NCI-H2196 treated with DMSO at 0.1 percent for 48 hours (cell line): ENCODE measurements around the gene NFKBIZ.

Experiments used
- DNase-seq: peaks from one replicate; lab custom pipeline; 2025; ENCODE audit not compliant: unreplicated experiment; lab: John Stamatoyannopoulos, UW

NFKBIZ gene

DNA sequence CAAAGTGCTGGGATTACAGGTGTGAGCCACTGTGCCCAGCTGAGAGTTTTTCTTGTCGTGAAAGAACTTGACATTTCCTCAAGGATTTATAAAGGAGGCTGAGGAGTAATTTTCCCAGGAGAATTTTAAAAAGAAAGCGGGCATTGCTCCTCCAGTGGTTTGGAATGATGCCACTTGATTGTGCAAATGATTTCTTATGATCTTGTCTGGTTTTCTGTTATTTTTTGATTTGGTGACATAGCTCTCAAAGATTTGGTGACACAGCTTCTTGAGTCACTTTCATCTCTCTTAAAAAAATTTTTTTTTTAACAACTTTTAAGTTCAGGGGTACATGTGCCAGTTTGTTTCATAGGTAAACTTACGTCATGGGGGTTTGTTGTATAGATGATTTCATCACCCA, 24.6 kb upstream of the NFKBIZ start:
- no peak for DNase-seq

DNA sequence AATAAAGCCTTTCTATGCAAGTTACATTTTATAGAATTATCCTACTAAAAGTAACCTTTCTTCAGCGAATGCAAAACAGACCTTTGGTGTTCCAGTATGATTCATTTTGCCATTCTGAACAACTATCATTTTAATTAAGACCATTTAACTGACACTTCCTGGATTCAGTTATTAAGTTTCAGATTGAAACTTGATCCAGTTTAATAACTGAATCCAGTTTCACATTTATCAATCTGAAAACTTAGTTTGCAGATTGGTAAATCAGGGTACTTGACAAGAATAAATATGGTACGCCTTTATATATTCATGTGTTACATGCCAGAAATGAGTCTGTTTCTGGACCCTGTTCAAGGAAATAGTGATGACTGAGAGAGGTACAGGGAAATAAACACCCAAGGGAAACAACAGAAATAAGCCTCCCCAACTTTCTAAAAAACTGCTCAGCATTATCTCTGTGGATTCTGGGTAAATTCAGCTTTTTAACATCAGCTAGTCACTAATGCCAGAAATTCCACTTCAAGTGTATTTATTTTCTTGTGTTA, 23.3 kb upstream of the NFKBIZ start:
- no peak for DNase-seq

DNA sequence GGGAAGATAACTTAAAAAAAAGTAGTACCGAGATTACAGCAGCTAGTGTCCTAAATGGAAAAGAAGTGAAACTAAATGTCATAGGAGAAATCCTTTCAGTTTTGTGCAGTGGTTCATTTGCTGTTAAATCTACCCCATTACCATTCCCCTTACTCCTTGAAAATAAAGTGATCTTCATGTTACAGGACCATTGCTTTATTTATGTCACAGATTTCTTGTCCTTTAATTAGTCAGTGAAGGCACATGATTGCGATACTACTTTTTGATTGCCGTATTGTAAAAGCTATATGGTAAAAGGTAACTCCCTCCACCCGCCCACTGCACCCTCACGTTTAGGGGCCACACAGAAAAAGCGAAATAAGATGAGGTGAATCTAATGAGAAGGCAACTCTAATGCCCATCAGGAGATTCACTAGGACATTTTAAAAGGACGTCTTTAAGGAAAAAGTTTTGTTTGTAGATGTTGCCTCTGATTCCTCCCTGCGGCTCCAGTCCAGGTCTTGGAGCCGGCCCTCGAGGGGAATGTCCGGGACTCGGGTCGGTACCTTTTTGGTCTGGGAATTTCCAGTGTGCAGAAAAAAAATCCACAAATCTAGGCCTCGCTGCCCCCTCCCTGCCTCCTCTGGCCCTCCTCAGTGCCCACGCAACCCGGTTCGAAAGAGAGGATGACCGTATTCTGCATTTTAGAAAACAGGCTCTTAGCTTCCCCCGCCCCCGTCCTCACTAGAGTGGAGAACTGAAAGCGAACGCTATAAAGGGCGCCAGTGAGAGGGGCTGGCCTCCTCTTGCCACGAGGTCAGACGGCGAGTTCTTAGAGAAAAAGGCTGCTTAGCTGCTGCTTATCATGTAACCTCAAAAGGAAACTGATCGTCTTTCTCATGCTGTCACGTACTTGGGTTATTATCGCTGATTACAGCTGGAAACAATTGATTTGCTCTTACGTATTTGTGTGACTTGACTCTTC, 21.8 kb upstream of the NFKBIZ start:
- peak; percentile 50 for DNase-seq

DNA sequence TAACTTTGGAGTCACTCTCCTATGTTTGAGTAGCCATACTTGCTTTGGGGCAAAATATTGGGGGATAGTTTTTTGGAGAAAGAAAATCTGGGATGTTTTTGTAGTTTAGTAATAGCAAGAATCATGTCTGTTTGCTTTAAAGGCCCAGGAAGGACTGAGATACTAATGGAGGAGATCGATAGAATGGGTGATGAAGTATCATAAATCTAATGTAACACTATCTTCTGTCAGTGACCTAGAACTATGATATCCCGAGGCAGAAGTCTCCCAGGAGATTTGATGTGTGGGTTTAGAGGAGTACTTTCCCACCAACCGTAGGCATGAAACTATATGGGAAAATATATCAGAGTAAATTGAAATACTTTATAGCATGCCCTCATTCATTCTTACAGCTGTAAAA, 21.0 kb upstream of the NFKBIZ start:
- no peak for DNase-seq

DNA sequence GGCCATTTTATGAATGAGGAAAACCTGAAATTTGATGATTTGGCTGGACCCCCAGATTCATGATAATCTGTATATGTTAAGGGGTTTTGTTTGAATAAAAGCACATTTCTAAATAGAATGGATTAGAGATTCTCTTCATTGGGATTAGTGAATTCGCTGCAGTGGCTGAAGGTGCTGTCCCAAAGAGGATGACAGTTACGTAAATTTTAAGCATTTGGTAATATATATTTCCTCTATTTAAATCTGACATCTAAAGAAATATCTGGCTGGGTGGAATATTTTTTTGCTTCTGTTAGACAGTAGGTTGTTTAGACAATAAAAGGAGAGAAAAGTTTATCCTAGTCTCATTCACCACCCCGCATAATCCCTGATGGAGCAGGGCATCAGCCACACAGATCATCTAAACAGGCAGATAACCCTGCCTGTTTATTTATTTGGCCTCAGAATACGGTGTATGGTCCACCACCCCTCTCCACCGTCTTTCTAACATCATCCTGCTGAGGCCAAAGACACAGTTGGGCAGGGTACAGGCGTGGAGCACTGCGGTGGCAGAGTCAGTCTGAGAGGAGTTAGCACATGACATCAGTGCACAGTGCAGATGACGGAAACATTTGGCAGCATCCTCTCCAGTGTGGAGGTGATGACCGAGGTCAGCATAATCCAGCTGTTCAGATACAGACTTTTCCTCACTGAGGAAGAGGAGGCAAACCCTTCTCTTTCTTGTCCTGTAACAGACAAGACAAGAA, 20.4 kb upstream of the NFKBIZ start:
- DNase-seq: no peak

DNA sequence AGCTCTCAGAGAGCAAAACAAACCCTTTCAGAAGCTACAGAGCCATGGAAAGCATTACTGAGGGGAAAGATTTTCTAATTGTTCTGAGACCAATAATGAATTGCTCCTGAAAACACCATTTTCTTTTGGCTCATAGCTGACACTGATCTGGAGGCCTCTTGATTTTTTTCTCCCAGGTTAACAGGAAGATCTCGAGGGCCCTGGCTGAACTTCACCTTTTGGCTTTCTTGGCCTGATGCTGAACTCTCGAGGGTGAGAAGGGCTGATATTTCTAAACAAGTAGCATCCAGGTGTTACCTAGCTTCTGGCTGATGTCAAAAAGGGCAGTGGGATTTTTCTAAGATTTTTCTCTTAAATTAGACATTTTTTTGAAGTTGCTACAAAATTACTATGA, 19.9 kb upstream of the NFKBIZ start:
- no peak for DNase-seq

DNA sequence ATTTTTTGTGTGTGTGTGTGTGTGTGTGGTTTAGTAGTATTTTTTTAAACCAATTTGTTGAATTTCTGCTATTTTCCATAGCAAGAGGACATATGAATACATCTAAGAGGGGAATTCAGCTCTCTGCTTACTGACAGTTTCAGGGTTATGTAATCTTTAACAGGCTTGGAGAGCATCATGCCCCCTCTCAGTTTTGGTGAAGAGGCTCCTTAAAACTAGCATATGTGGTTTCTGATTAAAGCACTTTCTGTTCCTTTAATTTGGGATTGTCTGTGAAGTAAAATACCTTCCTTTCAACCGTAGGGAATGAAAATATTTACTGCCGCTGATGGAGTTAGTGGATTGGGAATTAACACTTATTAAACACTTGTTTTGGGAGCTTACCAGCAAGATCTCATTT, 19.4 kb upstream of the NFKBIZ start:
- DNase-seq: no peak

DNA sequence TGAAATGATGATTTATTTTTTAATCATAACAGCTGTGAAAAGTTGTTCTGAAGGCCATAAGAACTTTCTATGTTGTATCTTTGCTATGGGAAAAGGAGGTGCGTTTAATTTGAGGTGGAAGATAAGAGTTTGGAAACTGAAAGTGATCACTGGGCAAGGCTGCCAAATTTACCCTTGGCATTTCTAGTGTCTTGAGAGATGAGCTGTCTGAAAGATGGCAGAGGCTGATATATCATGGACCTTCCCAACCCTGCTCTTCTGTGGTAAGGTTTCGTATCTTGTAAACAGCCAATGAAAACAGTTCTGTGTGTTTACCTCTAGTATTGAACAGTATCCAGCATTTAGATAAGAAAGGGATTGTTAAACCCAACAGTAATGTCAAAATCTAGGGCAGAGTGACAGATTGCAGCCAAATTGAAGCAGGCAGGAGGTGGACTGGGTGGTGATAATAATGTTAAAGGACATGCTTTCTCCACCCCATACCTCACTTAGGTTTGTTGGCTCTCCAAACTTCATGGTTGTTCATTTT, 15.8 kb upstream of the NFKBIZ start:
- no peak for DNase-seq

DNA sequence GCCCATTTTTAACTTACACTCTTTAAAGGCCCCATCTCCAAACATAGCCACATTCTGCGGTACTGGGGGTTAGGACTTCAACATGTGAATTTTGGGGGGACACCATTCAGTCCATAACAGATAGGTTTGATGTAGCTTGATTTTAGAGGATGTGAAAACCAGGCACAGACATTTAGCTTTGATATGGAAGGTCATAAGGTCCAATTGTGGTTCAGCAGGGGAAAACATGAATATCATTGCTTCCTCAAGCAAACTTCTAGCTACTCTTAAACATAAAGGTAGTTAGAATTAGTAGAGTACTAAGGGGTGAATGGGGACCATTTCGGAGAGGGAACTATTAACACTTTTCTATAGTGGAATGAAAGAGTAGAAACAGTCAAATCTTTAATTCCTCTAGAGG, 13.6 kb upstream of the NFKBIZ start:
- no peak for DNase-seq

DNA sequence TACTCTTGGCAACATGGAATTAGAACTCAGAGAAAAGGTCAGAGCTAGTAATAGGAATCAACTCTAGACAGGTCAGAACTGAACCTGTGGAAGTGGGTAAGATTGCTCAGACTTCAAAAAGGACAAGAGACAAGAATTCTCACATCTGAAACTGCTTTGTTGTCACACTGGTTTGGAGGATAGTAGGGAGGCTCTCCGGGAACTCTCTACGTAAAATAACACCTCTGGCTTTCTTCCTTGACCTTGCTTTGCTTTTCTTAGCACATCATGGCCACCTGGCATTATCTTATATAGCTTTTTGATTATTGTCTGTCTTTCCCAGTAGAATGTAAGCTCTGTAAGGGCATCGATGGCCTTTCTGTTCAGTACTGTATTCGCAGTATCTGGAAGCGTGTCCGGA, 13.2 kb upstream of the NFKBIZ start:
- DNase-seq: no peak

DNA sequence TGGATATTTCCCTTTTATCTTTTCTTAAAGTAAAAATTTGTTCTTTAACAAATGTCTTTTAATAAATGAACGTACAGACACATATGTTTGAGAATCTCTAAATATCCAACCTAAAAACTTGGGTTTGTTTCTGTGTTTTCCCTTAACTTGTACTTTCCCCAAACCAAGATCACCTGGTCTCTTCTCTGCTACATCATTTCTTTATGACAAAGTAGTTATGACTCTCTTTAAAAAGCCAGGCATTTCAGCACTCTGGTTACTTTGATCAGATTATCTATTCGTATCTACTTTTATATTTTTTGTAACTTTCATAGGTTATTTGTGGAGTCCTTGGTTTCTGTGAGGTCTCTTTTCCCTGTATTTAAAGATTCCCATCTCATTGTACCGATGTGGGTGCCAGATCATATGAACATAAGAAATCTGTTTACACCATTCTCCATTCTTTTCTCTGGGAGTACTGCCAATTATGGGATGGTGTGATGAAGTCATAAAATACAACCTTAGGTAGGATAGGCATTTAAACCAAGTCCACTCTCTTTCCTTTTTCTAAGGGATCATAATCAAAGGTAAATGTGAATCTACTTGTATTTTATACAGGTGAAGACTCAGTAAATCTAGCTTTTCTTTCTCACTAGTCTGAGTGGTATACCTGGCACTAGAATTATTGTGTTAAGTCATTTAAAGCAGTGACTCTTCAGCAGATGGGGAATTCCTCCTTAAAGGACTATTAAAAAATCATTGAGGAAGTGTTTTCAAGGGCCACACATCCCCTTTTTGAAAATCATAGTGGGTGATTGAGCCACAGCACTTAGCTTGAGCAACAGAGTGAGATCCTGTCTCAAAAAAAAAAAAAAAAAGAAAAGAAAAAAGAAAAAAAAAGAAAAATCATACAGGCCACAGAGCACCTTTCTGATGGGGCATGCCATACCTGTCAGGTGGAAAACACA, 12.4 kb upstream of the NFKBIZ start:
- DNase-seq: peak; percentile 66

DNA sequence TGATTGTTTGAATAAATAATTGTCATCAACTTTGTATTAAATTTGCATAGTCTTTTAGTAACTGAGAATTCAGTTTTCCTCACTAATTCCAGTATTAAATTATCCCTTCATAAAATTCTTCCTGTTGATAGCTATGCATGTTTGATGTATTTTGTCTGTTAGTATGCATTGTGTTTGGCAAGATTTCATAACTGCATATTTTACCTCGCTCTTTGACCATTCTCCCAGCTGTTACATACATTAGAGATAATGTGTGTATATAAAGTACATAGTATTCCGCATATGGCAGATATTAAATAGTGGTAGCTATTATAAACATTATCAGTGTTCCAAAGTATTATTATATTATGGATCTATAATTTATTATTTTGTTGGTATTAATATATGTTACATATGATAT, 10.6 kb upstream of the NFKBIZ start:
- no peak for DNase-seq

DNA sequence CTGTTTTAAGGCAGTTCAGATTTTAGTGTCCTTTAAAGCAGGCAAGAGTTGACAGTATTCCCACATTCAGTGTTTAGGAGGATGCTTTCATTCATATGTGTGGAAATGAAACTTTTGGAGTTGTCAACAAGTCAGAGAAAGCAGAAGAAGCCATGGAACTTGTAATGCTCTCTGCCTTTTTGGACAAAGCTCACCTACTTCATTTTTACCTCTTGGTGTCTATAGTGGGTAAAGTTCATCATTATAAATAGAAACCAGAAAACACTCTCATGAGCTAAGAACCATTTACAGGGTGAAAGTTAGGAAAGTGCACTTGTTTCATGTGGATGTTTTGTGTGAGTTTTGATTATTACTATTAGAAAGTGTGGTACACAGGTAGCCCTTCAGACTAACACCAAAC, 9.2 kb upstream of the NFKBIZ start:
- no peak for DNase-seq

DNA sequence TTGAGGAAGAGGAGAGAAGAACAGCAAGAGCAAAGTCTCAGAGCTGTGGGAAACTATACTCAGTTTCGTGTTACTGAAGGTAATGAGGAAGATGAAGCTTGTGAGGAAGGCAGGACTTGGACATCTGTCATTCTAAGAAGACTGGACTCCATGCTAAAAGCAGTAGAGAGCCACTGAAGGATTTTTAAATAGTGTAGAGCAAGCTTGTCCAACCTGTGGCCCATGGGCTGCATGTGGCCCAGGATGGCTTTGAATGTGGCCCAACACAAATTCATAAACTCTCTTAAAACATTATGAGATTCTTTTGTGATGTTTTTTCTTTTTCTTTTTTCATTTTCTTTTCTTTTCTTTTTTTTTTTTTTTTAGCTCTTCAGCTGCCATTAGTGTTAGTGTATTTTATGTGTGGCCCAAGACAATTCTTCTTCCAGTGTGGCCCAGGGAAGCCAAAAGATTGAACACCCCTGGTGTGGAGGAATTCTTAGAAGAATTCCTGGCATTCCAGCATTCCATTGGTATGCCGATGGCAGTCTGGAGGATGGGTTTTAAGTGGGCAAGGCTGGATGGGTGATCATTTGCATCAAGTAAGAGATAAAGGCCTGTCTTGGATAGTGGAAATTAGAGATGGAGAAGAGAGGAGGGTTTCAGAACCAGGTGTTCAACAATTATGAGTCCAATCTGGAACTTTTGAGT, 6.9 kb upstream of the NFKBIZ start:
- DNase-seq: no peak

DNA sequence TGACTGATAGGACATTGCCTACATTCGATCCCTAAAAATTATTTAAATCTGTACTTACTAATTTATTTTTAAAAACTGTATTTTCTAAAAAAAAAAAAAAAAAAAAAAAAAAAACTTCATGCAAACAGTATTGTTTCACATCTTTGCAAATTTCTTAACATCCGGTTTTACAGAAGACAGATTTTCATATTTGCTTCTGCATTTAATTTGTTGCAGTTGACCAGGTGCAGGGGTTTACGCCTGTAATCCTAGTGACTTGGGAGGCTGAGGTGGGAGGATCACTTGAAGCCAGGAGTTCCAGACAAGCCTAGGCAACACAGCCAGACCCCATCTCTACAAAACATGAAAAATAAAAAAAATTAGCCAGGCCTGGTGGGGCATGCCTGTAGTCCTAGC, 6.4 kb upstream of the NFKBIZ start:
- DNase-seq: no peak

DNA sequence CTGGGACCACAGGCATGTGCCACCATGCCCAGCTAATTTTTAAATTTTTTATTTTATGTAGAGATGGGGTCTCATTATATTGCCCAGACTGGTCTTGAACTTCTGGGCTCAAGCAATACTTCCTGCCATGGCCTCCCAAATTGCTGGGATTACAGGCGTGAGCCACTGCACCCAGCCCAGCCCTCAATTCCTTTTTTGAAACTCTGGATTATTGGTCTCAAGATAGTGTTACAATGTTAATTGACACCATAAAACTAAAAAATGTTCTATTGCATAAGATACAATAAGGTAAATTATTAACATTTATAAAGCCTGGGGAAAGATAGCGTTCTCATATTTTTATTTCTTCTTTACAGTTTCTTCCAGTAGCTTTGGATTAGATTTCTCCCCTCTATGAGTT, 3.9 kb upstream of the NFKBIZ start:
- no peak for DNase-seq

DNA sequence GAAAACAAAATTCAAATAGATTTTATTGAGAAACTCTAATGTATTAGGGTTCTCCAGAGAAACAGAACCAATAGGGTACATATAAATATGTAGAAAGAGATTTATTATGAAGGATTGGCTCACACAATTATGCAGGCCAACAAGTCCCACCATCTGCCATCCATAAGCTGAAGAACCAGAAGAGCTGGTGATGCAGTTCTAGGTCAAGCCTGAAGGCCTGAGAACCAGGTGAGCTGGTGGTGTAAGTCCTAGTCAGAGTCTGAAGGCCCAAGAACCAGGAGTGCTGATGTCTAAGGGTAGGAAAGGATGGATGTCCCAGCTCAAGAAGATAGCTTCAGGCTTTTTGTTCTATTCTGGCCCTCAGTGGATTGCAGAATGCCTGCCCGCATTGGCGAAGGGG, 2.6 kb upstream of the NFKBIZ start:
- no peak for DNase-seq

DNA sequence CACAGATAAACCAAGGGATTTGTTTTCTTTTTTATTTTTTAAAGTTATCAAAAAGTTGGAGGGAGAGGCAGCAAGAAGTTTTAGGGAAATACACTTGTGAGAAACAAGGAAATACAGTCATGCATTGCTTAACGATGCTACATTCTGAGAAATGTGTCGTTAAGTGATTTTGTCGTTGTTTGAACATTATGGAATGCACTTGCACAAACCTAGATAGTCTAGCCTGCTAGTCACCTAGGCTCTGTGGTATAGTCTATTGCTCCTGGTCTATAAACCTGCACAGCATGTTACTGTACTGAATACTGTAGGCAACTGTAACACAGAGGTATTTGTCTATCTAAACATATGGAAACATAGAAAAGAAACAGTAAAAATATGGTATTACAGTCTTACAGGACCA, 2.0 kb upstream of the NFKBIZ start:
- DNase-seq: no peak

DNA sequence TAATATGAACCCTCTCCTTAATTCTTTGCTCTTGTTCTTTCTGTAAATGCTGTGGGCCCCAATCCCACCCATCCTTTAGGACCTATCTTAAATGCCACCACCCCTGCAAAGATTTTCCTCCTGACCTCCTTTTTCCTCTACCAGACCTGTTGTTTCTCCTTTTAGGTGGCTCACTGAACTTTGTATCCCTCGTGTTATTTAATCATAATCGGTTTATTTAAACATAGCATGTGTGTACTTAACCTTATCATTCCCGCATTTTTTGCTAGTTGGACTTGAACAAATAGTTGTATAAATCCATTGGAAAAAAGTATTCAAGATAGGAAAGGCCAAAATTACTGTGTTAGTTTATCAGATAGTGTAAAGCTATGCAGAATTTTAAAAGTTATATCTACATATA, 988 bp upstream of the NFKBIZ start:
- DNase-seq: no peak

DNA sequence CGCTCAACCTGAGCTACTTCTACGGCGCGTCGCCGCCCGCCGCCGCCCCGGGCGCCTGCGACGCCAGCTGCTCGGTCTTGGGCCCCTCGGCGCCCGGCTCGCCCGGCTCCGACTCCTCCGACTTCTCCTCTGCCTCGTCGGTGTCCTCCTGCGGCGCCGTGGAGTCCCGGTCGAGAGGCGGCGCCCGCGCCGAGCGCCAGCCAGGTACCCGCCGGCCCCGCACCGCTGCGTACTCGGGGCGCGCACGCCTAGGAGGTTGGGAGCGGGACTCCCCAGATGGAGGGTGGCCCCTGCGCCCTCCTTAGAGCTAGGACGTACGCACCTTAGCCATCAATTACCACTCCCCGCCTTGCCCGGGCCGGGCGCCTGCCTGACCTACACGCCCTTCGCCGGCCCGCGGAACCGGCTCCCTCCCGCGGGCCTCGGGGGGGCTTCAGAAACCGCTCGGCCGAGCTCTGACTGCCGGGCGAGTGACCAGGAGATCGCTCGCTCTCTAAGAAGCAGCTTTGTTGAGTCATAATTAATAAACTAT, 466 bp downstream of the NFKBIZ start:
- DNase-seq: no peak
